HG02970 (cell line): ENCODE measurements around the gene SLC2A4.

Experiments used
- ATAC-seq: cut with Tn5 transposase; IDR thresholded peaks from one replicate; pipeline ENCODE4 v1.9.1; 2021; ENCODE audit warnings: mild to moderate bottlenecking, moderate library complexity, moderate number of reproducible peaks; ENCODE audit not compliant: unreplicated experiment, low FRiP score

SLC2A4 gene

GRCh38 chr17:7262935-7263800 is 18.4 kb upstream of the SLC2A4 start:
- no peak for ATAC-seq

GRCh38 chr17:7263801-7264078 is 17.8 kb upstream of the SLC2A4 start:
- ATAC-seq, result no peak

- no peak for ATAC-seq
These were observed 14.7 kb upstream of the SLC2A4 start for GRCh38 chr17:7266784-7267183.

- no peak for ATAC-seq
These were observed 2.1 kb upstream of the SLC2A4 start for GRCh38 chr17:7279448-7279847.

GRCh38 chr17:7280519-7281073 is 922 bp upstream of the SLC2A4 start:
- peak; percentile 59 for ATAC-seq

- no peak for ATAC-seq
These were observed 634 bp downstream of the SLC2A4 start for GRCh38 chr17:7281953-7282751.

- ATAC-seq, result no peak
These were observed 1.3 kb downstream of the SLC2A4 start for GRCh38 chr17:7282752-7283321.

- ATAC-seq, result no peak
These were observed 2.1 kb downstream of the SLC2A4 start for GRCh38 chr17:7283471-7284216.

- no peak for ATAC-seq
These were observed 3.4 kb downstream of the SLC2A4 start for GRCh38 chr17:7284911-7285310.

- ATAC-seq, result no peak
These were observed 4.2 kb downstream of the SLC2A4 start for GRCh38 chr17:7285679-7286078.

- ATAC-seq, result no peak
These were observed 7.9 kb downstream of the SLC2A4 start for GRCh38 chr17:7289256-7290032.

GRCh38 chr17:7290166-7290565 is 8.6 kb downstream of the SLC2A4 start:
- no peak for ATAC-seq

GRCh38 chr17:7290685-7291084 is 9.2 kb downstream of the SLC2A4 start:
- ATAC-seq, result no peak

GRCh38 chr17:7292194-7292593 is 10.7 kb downstream of the SLC2A4 start:
- no peak for ATAC-seq

GRCh38 chr17:7292729-7293128 is 11.2 kb downstream of the SLC2A4 start:
- ATAC-seq, result no peak

- ATAC-seq, result no peak
These were observed 11.6 kb downstream of the SLC2A4 start for GRCh38 chr17:7293159-7293558.

GRCh38 chr17:7293816-7294613 is 12.5 kb downstream of the SLC2A4 start:
- ATAC-seq, result no peak

GRCh38 chr17:7294614-7295153 is 13.2 kb downstream of the SLC2A4 start, which contains the start of gene YBX2:
TSS of gene YBX2 (minus strand) at chr17:7294639. CDS start at chr17:7294500, 139 bp downstream.
- ATAC-seq, result no peak
